Natural killer cell (primary cell): ENCODE results near the gene NACC2. TPM values are rescaled to one million over a fixed set of nuclear protein-coding genes. Genes with fewer than 3 reads are reported as not detected.

ENCODE experiments used
- ATAC-seq, 3 donors: fragments of 150-1000 bp in 2 of 3; fragments of 200-7000 bp in 1 of 3; cut with Tn5 transposase; 1 replicate in 1 of 3; 2 replicates in 2 of 3; pipeline ENCODE4 v1.10.0; 2021; ENCODE audit warnings: mild to moderate bottlenecking in 2 of 3, moderate library complexity in 2 of 3
- DNase-seq, 2 donors: peaks; one replicate each; pipeline versions ENCODE4 v3.0.0 to v3.0.0-alpha.2; 2013 to 2021; ENCODE audit warnings: mixed read lengths in 1 of 2
- H3K27ac ChIP-seq: one replicate; pipeline ENCODE4 v1.5.1; 2013; ENCODE audit warnings: mild to moderate bottlenecking, low read length
- H3K27me3 ChIP-seq: one replicate; pipeline ENCODE4 v1.6.1; 2013; ENCODE audit warnings: low read length; ENCODE audit not compliant: control insufficient read depth, insufficient read depth
- H3K36me3 ChIP-seq: one replicate; pipeline ENCODE4 v1.6.1; 2013; ENCODE audit warnings: low read length; ENCODE audit not compliant: control insufficient read depth, insufficient read depth
- H3K4me1 ChIP-seq: one replicate; pipeline ENCODE4 v1.6.1; 2013; ENCODE audit warnings: low read length; ENCODE audit not compliant: control insufficient read depth, insufficient read depth
- H3K4me3 ChIP-seq: one replicate; pipeline ENCODE4 v1.5.1; 2013; ENCODE audit warnings: low read length
- H3K9me3 ChIP-seq: one replicate; pipeline ENCODE4 v1.6.1; 2013; ENCODE audit warnings: low read length; ENCODE audit not compliant: control insufficient read depth, insufficient read depth
- H3K27ac Mint-ChIP-seq, 2 donors: one replicate each; pipeline ENCODE4 v1.8.0; 2022; ENCODE audit warnings: mild to moderate bottlenecking in 2 of 2, mixed read lengths in 2 of 2, moderate library complexity in 1 of 2
- H3K27me3 Mint-ChIP-seq, 2 donors: one replicate each; pipeline ENCODE4 v1.8.0; 2022; ENCODE audit warnings: low read depth in 2 of 2, mixed read lengths in 2 of 2
- H3K36me3 Mint-ChIP-seq: one replicate; pipeline ENCODE4 v1.8.0; 2022; ENCODE audit warnings: mixed read lengths
- H3K4me1 Mint-ChIP-seq, 2 donors: one replicate each; pipeline ENCODE4 v1.8.0; 2022; ENCODE audit warnings: mixed read lengths in 2 of 2
- H3K4me3 Mint-ChIP-seq: one replicate; pipeline ENCODE4 v1.8.0; 2022; ENCODE audit warnings: mild to moderate bottlenecking, moderate library complexity, mixed read lengths
- H3K9me3 Mint-ChIP-seq, 2 donors: one replicate each; pipeline ENCODE4 v1.8.0; 2022; ENCODE audit warnings: mixed read lengths in 2 of 2
- CTCF ChIP-seq: fragments of 200-600 bp; IDR thresholded peaks from one replicate; pipeline ENCODE4 v1.8.0; 2022; ENCODE audit warnings: antibody characterized with exemption
- WGBS: methylation state at CpG from one replicate; pipeline ENCODE4 v1.1.7; 2013; ENCODE audit warnings: missing lambda C conversion rate; ENCODE audit not compliant: insufficient coverage; 5-methylcytosine and 5-hydroxymethylcytosine counted together
- intact Hi-C: fragments of 100-400 bp; cut with micrococcal nuclease; formaldehyde crosslinking; loops from one replicate; pipeline ENCODE4 v1.14.2; 2022
- total RNA-seq, 4 donors: library from RNA; stranded (reverse); fragments of 120-200 nt in 1 of 4; gene quantifications; one replicate each; pipeline versions ENCODE4 v1.2.3 to v1.2.4, GENCODE V29; 2013 to 2022

NACC2 gene
- total RNA-seq, 3 donors from 2014 or later (not counting 1 experiment from before 2014, with no cell fraction given): 14.5 to 21.6 (median 21.2) TPM

GRCh38 chr9:135978642-135979546 lies 116.2 kb downstream of the NACC2 start:
- H3K36me3 ChIP-seq: no peaks in the 10 kb centered on the region
- 6% methylated on average over 20 of the region's 20 CpGs for whole genome bisulfite sequencing
- no peak for TF ChIP-seq CTCF
- no peaks in the 10 kb centered on the region for H3K9me3 ChIP-seq
- H3K4me1 ChIP-seq: peaks cover 18% of the 10 kb centered on the region
- Mint-ChIP-seq H3K4me3 (no peak overlapping the region), H3K4me1 (peaks cover 0 to 7% of the 10 kb centered on the region in 2 donors), H3K9me3 (no peaks in the 10 kb centered on the region), H3K36me3 (no peaks in the 10 kb centered on the region), H3K27me3 (no peaks in the 10 kb centered on the region), H3K27ac (no peak overlapping the region)
- DNase-seq (peak in 1 of 2 donors; percentile 79), ATAC-seq (peak; percentile 46 to 73 (median 46))
- H3K27me3 ChIP-seq: no peaks in the 10 kb centered on the region
- intact Hi-C loops: no loop called here
- no peak overlapping the region for H3K27ac ChIP-seq
- H3K4me3 ChIP-seq: no peak overlapping the region

- H3K4me3 Mint-ChIP-seq: no peak overlapping the region
- no peaks in the 10 kb centered on the region for H3K9me3 Mint-ChIP-seq
- Histone ChIP-seq H3K36me3 (no peaks in the 10 kb centered on the region), H3K27ac (no peak overlapping the region), H3K4me3 (no peak overlapping the region), H3K27me3 (no peaks in the 10 kb centered on the region), H3K9me3 (no peaks in the 10 kb centered on the region), H3K4me1 (peaks cover 24% of the 10 kb centered on the region)
- H3K27ac Mint-ChIP-seq: no peak overlapping the region
- H3K36me3 Mint-ChIP-seq: no peaks in the 10 kb centered on the region
- peaks cover 0 to 2% of the 10 kb centered on the region in 2 donors for H3K27me3 Mint-ChIP-seq
- no peak for ATAC-seq
- no peak for TF ChIP-seq CTCF
- 84% methylated on average over 13 of the region's 13 CpGs for WGBS
- peaks cover 0 to 11% of the 10 kb centered on the region in 2 donors for H3K4me1 Mint-ChIP-seq
- DNase-seq: no peak
- intact Hi-C loops: no loop called here
Measured at GRCh38 chr9:135976944-135977343, 118.1 kb downstream of the NACC2 start.

- no peaks in the 10 kb centered on the region for H3K9me3 ChIP-seq
- H3K27me3 Mint-ChIP-seq: peaks cover 0 to 2% of the 10 kb centered on the region in 2 donors
- peaks cover 0 to 11% of the 10 kb centered on the region in 2 donors for H3K4me1 Mint-ChIP-seq
- no peaks in the 10 kb centered on the region for H3K27me3 ChIP-seq
- TF ChIP-seq CTCF: no peak
- no peak for DNase-seq
- H3K27ac Mint-ChIP-seq: no peak overlapping the region
- no peak for ATAC-seq
- 76% methylated on average over 13 of the region's 13 CpGs for whole genome bisulfite sequencing
- no peaks in the 10 kb centered on the region for H3K36me3 Mint-ChIP-seq
- no peaks in the 10 kb centered on the region for H3K9me3 Mint-ChIP-seq
- intact Hi-C loops: no loop called here
- H3K4me3 Mint-ChIP-seq: no peak overlapping the region
- H3K4me1 ChIP-seq: peaks cover 24% of the 10 kb centered on the region
- H3K27ac ChIP-seq: no peak overlapping the region
- H3K4me3 ChIP-seq: no peak overlapping the region
- no peaks in the 10 kb centered on the region for H3K36me3 ChIP-seq
Measured at GRCh38 chr9:135976531-135976930, 118.6 kb downstream of the NACC2 start.
